HEK293 (cell line): ENCODE data around the gene ANTKMT.

ENCODE experiments used
- BCL11B ChIP-seq: fragments of 450-650 bp; formaldehyde crosslinking; IDR thresholded peaks from 2 replicates; pipeline ENCODE4 v1.5.1; 2016; ENCODE audit warnings: low read depth, missing biosample characterization, missing genetic modification characterization
- KLF16 ChIP-seq: fragments of 450-650 bp; formaldehyde crosslinking; IDR thresholded peaks from 2 replicates; pipeline ENCODE4 v1.5.1; 2017; ENCODE audit warnings: missing biosample characterization, missing genetic modification characterization
- KLF9 ChIP-seq: fragments of 450-650 bp; formaldehyde crosslinking; IDR thresholded peaks from 2 replicates; pipeline ENCODE4 v1.5.1; 2016; ENCODE audit warnings: missing biosample characterization, missing genetic modification characterization, low read depth
- RBAK ChIP-seq: fragments of 450-650 bp; formaldehyde crosslinking; IDR thresholded peaks from 2 replicates; pipeline ENCODE4 v1.5.1; 2016; ENCODE audit warnings: missing biosample characterization, missing genetic modification characterization
- REST ChIP-seq: fragments of 450-650 bp; formaldehyde crosslinking; IDR thresholded peaks from 2 replicates; pipeline ENCODE4 v1.5.1; 2016; ENCODE audit warnings: missing biosample characterization, missing genetic modification characterization
- TSHZ1 ChIP-seq: fragments of 450-650 bp; formaldehyde crosslinking; IDR thresholded peaks from 2 replicates; pipeline ENCODE4 v1.5.1; 2016; ENCODE audit warnings: missing biosample characterization, missing genetic modification characterization, borderline replicate concordance
- ZFHX2 ChIP-seq: fragments of 450-650 bp; formaldehyde crosslinking; conservative IDR thresholded peaks from 2 replicates; pipeline ENCODE4 v1.5.1; 2016; ENCODE audit warnings: missing biosample characterization, missing genetic modification characterization
- ZNF10 ChIP-seq: fragments of 450-650 bp; formaldehyde crosslinking; IDR thresholded peaks from 2 replicates; pipeline ENCODE4 v1.5.1; 2017; ENCODE audit warnings: missing biosample characterization, missing genetic modification characterization
- ZNF169 ChIP-seq: fragments of 450-650 bp; formaldehyde crosslinking; IDR thresholded peaks from 2 replicates; pipeline ENCODE4 v1.5.1; 2016; ENCODE audit warnings: missing biosample characterization, missing genetic modification characterization
- ZNF175 ChIP-seq: fragments of 450-650 bp; formaldehyde crosslinking; IDR thresholded peaks from 2 replicates; pipeline ENCODE4 v1.5.1; 2016; ENCODE audit warnings: missing biosample characterization, missing genetic modification characterization
- ZNF19 ChIP-seq: fragments of 450-650 bp; formaldehyde crosslinking; IDR thresholded peaks from 2 replicates; pipeline ENCODE4; 2016; ENCODE audit warnings: missing biosample characterization, missing genetic modification characterization, low read depth
- ZNF2 ChIP-seq: fragments of 450-650 bp; formaldehyde crosslinking; IDR thresholded peaks from 2 replicates; pipeline ENCODE4 v1.5.1; 2016; ENCODE audit warnings: missing biosample characterization, missing genetic modification characterization
- ZNF202 ChIP-seq: fragments of 450-650 bp; formaldehyde crosslinking; IDR thresholded peaks from 2 replicates; pipeline ENCODE4 v1.5.1; 2016; ENCODE audit warnings: missing biosample characterization, missing genetic modification characterization, borderline replicate concordance
- ZNF23 ChIP-seq: fragments of 450-650 bp; formaldehyde crosslinking; IDR thresholded peaks from 2 replicates; pipeline ENCODE4 v1.5.1; 2016; ENCODE audit warnings: missing biosample characterization, missing genetic modification characterization, borderline replicate concordance
- ZNF274 ChIP-seq, 2 experiments: fragments of 200-500 bp in 1 of 2; fragments of 450-650 bp in 1 of 2; sonication (Bioruptor generic) in 1 of 2; formaldehyde crosslinking in 1 of 2; IDR thresholded peaks; 2 replicates each; pipeline versions ENCODE4 v1.5.1 to v1.6.1; 2014 to 2016; ENCODE audit warnings: borderline replicate concordance in 1 of 2, inconsistent platforms in 1 of 2, low read length in 1 of 2, missing biosample characterization in 1 of 2, missing genetic modification characterization in 1 of 2
- ZNF292 ChIP-seq: fragments of 450-650 bp; formaldehyde crosslinking; IDR thresholded peaks from 2 replicates; pipeline ENCODE4 v1.5.1; 2016; ENCODE audit warnings: low read depth, missing biosample characterization, missing genetic modification characterization, borderline replicate concordance
- ZNF335 ChIP-seq: fragments of 450-650 bp; formaldehyde crosslinking; conservative IDR thresholded peaks from 2 replicates; pipeline ENCODE4 v1.5.1; 2016; ENCODE audit warnings: missing biosample characterization, missing genetic modification characterization
- ZNF366 ChIP-seq: fragments of 450-650 bp; formaldehyde crosslinking; conservative IDR thresholded peaks from 2 replicates; pipeline ENCODE4 v1.5.1; 2016; ENCODE audit warnings: missing biosample characterization, missing genetic modification characterization
- ZNF394 ChIP-seq: fragments of 450-650 bp; formaldehyde crosslinking; IDR thresholded peaks from 2 replicates; pipeline ENCODE4 v1.5.1; 2016; ENCODE audit warnings: missing biosample characterization, missing genetic modification characterization, mild to moderate bottlenecking, moderate library complexity, borderline replicate concordance
- ZNF398 ChIP-seq: fragments of 450-650 bp; formaldehyde crosslinking; IDR thresholded peaks from 2 replicates; pipeline ENCODE4 v1.5.1; 2017; ENCODE audit warnings: missing biosample characterization, missing genetic modification characterization
- ZNF488 ChIP-seq: fragments of 450-650 bp; formaldehyde crosslinking; IDR thresholded peaks from 2 replicates; pipeline ENCODE4 v1.5.1; 2016; ENCODE audit warnings: missing biosample characterization, missing genetic modification characterization
- ZNF521 ChIP-seq: fragments of 450-650 bp; formaldehyde crosslinking; IDR thresholded peaks from 2 replicates; pipeline ENCODE4 v1.5.1; 2017; ENCODE audit warnings: missing biosample characterization, mild to moderate bottlenecking, missing genetic modification characterization
- ZNF596 ChIP-seq: fragments of 450-650 bp; IDR thresholded peaks from 2 replicates; pipeline ENCODE4 v1.5.0; 2018; ENCODE audit warnings: missing biosample characterization, mild to moderate bottlenecking, missing genetic modification characterization, moderate library complexity
- ZNF600 ChIP-seq: fragments of 450-650 bp; formaldehyde crosslinking; IDR thresholded peaks from 2 replicates; pipeline ENCODE4 v1.5.1; 2016; ENCODE audit warnings: missing biosample characterization, missing genetic modification characterization
- ZNF639 ChIP-seq: fragments of 450-650 bp; formaldehyde crosslinking; IDR thresholded peaks from 2 replicates; pipeline ENCODE4 v1.5.1; 2016; ENCODE audit warnings: missing biosample characterization, missing genetic modification characterization
- ZNF664 ChIP-seq: fragments of 450-650 bp; formaldehyde crosslinking; IDR thresholded peaks from 2 replicates; pipeline ENCODE4 v1.5.1; 2016; ENCODE audit warnings: missing biosample characterization, missing genetic modification characterization
- ZNF747 ChIP-seq: fragments of 450-650 bp; formaldehyde crosslinking; IDR thresholded peaks from 2 replicates; pipeline ENCODE4 v1.5.1; 2016; ENCODE audit warnings: missing biosample characterization, missing genetic modification characterization
- ZNF843 ChIP-seq: fragments of 450-650 bp; formaldehyde crosslinking; IDR thresholded peaks from 2 replicates; pipeline ENCODE4 v1.5.1; 2016; ENCODE audit warnings: missing biosample characterization, missing genetic modification characterization

Gene ANTKMT

GRCh38 chr16:683396-684070 lies 37.4 kb upstream of the ANTKMT start (continued):
- TF ChIP-seq BCL11B (tag by site-specific recombination) (peak; percentile 90), RBAK (tag by site-specific recombination) (no peak), ZNF23 (tag by site-specific recombination) (no peak), ZNF19 (tag by site-specific recombination) (no peak), TSHZ1 (tag by site-specific recombination) (peak; percentile 11; the same call in 1 of the 2 replicates), ZNF2 (tag by site-specific recombination) (0 out of 2 replicates have a peak, but pooled peaks have one; percentile 64), ZNF398 (peak; percentile 42; the same call in 1 of the 2 replicates), ZNF843 (tag by site-specific recombination) (peak; percentile 42; the same call in 1 of the 2 replicates), ZFHX2 (tag by site-specific recombination) (peak; percentile 85), ZNF596 (peak; percentile 60), ZNF274 (IDR thresholded peaks at IDR 0.05; ENCODE audit: low read length) (no peak), ZNF274 (tag by site-specific recombination; IDR thresholded peaks at IDR 0.05; ENCODE audit: borderline replicate concordance) (no peak), KLF16 (tag by site-specific recombination) (peak; percentile 74; the same call in 1 of the 2 replicates), ZNF747 (tag by site-specific recombination) (no peak), ZNF488 (no peak), ZNF10 (tag by site-specific recombination) (peak; percentile 82), ZNF175 (tag by site-specific recombination) (no peak), ZNF664 (no peak), KLF9 (tag by site-specific recombination) (peak; percentile 77), ZNF292 (tag by site-specific recombination) (no peak), ZNF521 (tag by site-specific recombination) (no peak), ZNF202 (no peak), ZNF335 (tag by site-specific recombination) (peak; percentile 57), REST (tag by site-specific recombination) (peak; percentile 26; the same call in 1 of the 2 replicates), ZNF600 (tag by site-specific recombination) (peak; percentile 93), ZNF394 (tag by site-specific recombination) (peak; percentile 40; the same call in 1 of the 2 replicates), ZNF169 (tag by site-specific recombination) (peak; percentile 68; the same call in 1 of the 2 replicates), ZNF639 (tag by site-specific recombination) (no peak; the same call in none of the 2 replicates), ZNF366 (tag by site-specific recombination) (no peak)
